HG03354 (cell line): ENCODE measurements around the gene ZFAND2A.
"Not testable (repeated sequence)": the region's sequence is repeated elsewhere in the genome, so short reads cannot be mapped to it uniquely, and the experiment has no call there.

Experiments
- ATAC-seq: cut with Tn5 transposase; IDR thresholded peaks from one replicate; pipeline ENCODE4 v1.9.1; 2021; ENCODE audit warnings: mild to moderate bottlenecking; ENCODE audit not compliant: unreplicated experiment, poor library complexity, severe bottlenecking

The ZFAND2A gene

GRCh38 chr7:1159891-1160669 is at the start of gene ZFAND2A:
Gene ZFAND2A, minus strand, starts transcription at chr7:1160196. Its CDS starts 1,984 bp downstream, at chr7:1158212.
- ATAC-seq: peak; percentile 96

GRCh38 chr7:1209097-1209496 is 49.1 kb upstream of the ZFAND2A start:
- no peak for ATAC-seq

- ATAC-seq: not testable (repeated sequence)
Observed at GRCh38 chr7:1205742-1206141, 45.7 kb upstream of the ZFAND2A start.

- no peak for ATAC-seq
Observed at GRCh38 chr7:1204460-1205140, 44.6 kb upstream of the ZFAND2A start.

- not testable (repeated sequence) for ATAC-seq
Observed at GRCh38 chr7:1202914-1203313, 42.9 kb upstream of the ZFAND2A start.

GRCh38 chr7:1201916-1202315 is 41.9 kb upstream of the ZFAND2A start:
- no peak for ATAC-seq

GRCh38 chr7:1200045-1200444 is 40.0 kb upstream of the ZFAND2A start:
- no peak for ATAC-seq

GRCh38 chr7:1197997-1198625 is 38.1 kb upstream of the ZFAND2A start:
- ATAC-seq: no peak

- no peak for ATAC-seq
Observed at GRCh38 chr7:1196950-1197349, 37.0 kb upstream of the ZFAND2A start.

GRCh38 chr7:1196441-1196840 is 36.4 kb upstream of the ZFAND2A start:
- not testable (repeated sequence) for ATAC-seq

GRCh38 chr7:1193593-1194424 is 33.8 kb upstream of the ZFAND2A start:
- no peak for ATAC-seq

GRCh38 chr7:1192171-1192676 is 32.2 kb upstream of the ZFAND2A start:
- ATAC-seq: no peak

GRCh38 chr7:1189986-1190772 is 30.2 kb upstream of the ZFAND2A start:
- no peak for ATAC-seq

GRCh38 chr7:1188720-1189294 is 28.8 kb upstream of the ZFAND2A start:
- ATAC-seq: no peak

GRCh38 chr7:1187127-1187526 is 27.1 kb upstream of the ZFAND2A start:
- ATAC-seq: no peak

- no peak for ATAC-seq
Observed at GRCh38 chr7:1181640-1182039, 21.6 kb upstream of the ZFAND2A start.

- ATAC-seq: no peak
Observed at GRCh38 chr7:1181031-1181430, 21.0 kb upstream of the ZFAND2A start.

- no peak for ATAC-seq
Observed at GRCh38 chr7:1176891-1177373, 16.9 kb upstream of the ZFAND2A start.
